ENCODE results near the gene ABT1. TPM values are rescaled to one million over a fixed set of nuclear protein-coding genes. Genes with fewer than 3 reads are reported as not detected.
A peak's percentile ranks its signal among the peaks of the same experiment; 100 is the strongest.
"Not testable (repeated sequence)": the region's sequence is repeated elsewhere in the genome, so short reads cannot be mapped to it uniquely, and the experiment has no call there.

The ABT1 gene
- polyA plus RNA-seq (ENCODE audit: insufficient read depth in 1 of 5, insufficient read length in 5 of 5, low replicate concordance in 1 of 5): 10 to 100 TPM; 14.0 to 18.5 (median 15.4) TPM
- long read RNA-seq, donor 1, transcript ABT1-201 (3 exons, 2,949 nt): major isoform, 25 of 25 reads
- long read RNA-seq, donor 1, partial matches to known transcripts: 0 of 25 reads
- long read RNA-seq, donor 1, other reads (novel, unspliced or antisense): 0 of 25 reads
- long read RNA-seq, donor 2, transcript ABT1-201 (3 exons, 2,949 nt): major isoform, 17 of 17 reads
- long read RNA-seq, donor 2, partial matches to known transcripts: 0 of 17 reads
- long read RNA-seq, donor 2, other reads (novel, unspliced or antisense): 0 of 17 reads
- long read RNA-seq, donor 3, transcript ABT1-201 (3 exons, 2,949 nt): major isoform, 15 of 15 reads
- long read RNA-seq, donor 3, partial matches to known transcripts: 0 of 15 reads
- long read RNA-seq, donor 3, other reads (novel, unspliced or antisense): 0 of 15 reads
- long read RNA-seq, donor 4, transcript ABT1-201 (3 exons, 2,949 nt): major isoform, 14 of 14 reads
- long read RNA-seq, donor 4, partial matches to known transcripts: 0 of 14 reads
- long read RNA-seq, donor 4, other reads (novel, unspliced or antisense): 0 of 14 reads
- long read RNA-seq, donor 5, transcript ABT1-201 (3 exons, 2,949 nt): major isoform, 30 of 30 reads
- long read RNA-seq, donor 5, partial matches to known transcripts: 0 of 30 reads
- long read RNA-seq, donor 5, other reads (novel, unspliced or antisense): 0 of 30 reads
- long read RNA-seq, donor 6, transcript ABT1-201 (3 exons, 2,949 nt): major isoform, 24 of 24 reads
- long read RNA-seq, donor 6, partial matches to known transcripts: 0 of 24 reads
- long read RNA-seq, donor 6, other reads (novel, unspliced or antisense): 0 of 24 reads
- long read RNA-seq, donor 7, transcript ABT1-201 (3 exons, 2,949 nt): major isoform, 13 of 13 reads
- long read RNA-seq, donor 7, partial matches to known transcripts: 0 of 13 reads
- long read RNA-seq, donor 7, other reads (novel, unspliced or antisense): 0 of 13 reads
- long read RNA-seq, donor 8, transcript ABT1-201 (3 exons, 2,949 nt): major isoform, 7 of 7 reads
- long read RNA-seq, donor 8, partial matches to known transcripts: 0 of 7 reads
- long read RNA-seq, donor 8, other reads (novel, unspliced or antisense): 0 of 7 reads

- peak; percentile 98 for DNase-seq
These were observed at the start of gene ABT1 for GRCh38 chr6:26596579-26597388. ABT1 (plus strand) TSS chr6:26596953; CDS start chr6:26596983, 30 bp downstream.

GRCh38 chr6:26547363-26547762 lies 49.4 kb upstream of the ABT1 start:
- DNase-seq: not testable (repeated sequence)

GRCh38 chr6:26550250-26550993 lies 46.3 kb upstream of the ABT1 start:
- no peak for DNase-seq

- no peak for DNase-seq
These were observed 44.5 kb upstream of the ABT1 start for GRCh38 chr6:26552205-26552604.

- DNase-seq: no peak
These were observed 44.0 kb upstream of the ABT1 start for GRCh38 chr6:26552640-26553188.

- peak in 1 of 2 donors; percentile 84 for DNase-seq
These were observed 43.5 kb upstream of the ABT1 start for GRCh38 chr6:26553264-26553634.

GRCh38 chr6:26553635-26554446 lies 42.9 kb upstream of the ABT1 start:
- peak; percentile 70 to 85 for DNase-seq

GRCh38 chr6:26554447-26554696 lies 42.4 kb upstream of the ABT1 start:
- DNase-seq: no peak

GRCh38 chr6:26554697-26555504 lies 41.9 kb upstream of the ABT1 start:
- DNase-seq: no peak

GRCh38 chr6:26555505-26556262 lies 41.1 kb upstream of the ABT1 start:
- DNase-seq: no peak

GRCh38 chr6:26556263-26557070 lies 40.3 kb upstream of the ABT1 start:
- DNase-seq: no peak

- DNase-seq: no peak
These were observed 35.0 kb upstream of the ABT1 start for GRCh38 chr6:26561533-26562466.

- no peak for DNase-seq
These were observed 33.3 kb upstream of the ABT1 start for GRCh38 chr6:26563488-26563887.

- DNase-seq: peak; percentile 90 to 97
These were observed 27.9 kb upstream of the ABT1 start for GRCh38 chr6:26568601-26569432.

- no peak for DNase-seq
These were observed 27.4 kb upstream of the ABT1 start for GRCh38 chr6:26569433-26569764.

Data from right lung (tissue), 10 donors.